Trophoblast cell (in vitro differentiated cells and primary cell): ENCODE measurements around the gene MRFAP1L1.
A peak's percentile ranks its signal among the peaks of the same experiment; 100 is the strongest.

Source experiments
- DNase-seq, 2 donors: peaks; one replicate each; pipeline ENCODE4 v3.0.0-alpha.2; 2016
- H2AFZ ChIP-seq: 2 replicates; pipeline ENCODE4 v1.6.1; 2013; ENCODE audit warnings: low read length, moderate library complexity, mild to moderate bottlenecking; ENCODE audit not compliant: insufficient read depth, poor library complexity
- H2AK5ac ChIP-seq: 2 replicates; pipeline ENCODE4 v1.6.1; 2013; ENCODE audit warnings: mild to moderate bottlenecking, low read length
- H2BK120ac ChIP-seq: 2 replicates; pipeline ENCODE4 v1.6.1; 2013; ENCODE audit warnings: low read length, mild to moderate bottlenecking, moderate library complexity; ENCODE audit not compliant: insufficient read depth, poor library complexity
- H2BK12ac ChIP-seq: 2 replicates; pipeline ENCODE4 v1.6.1; 2013; ENCODE audit warnings: mild to moderate bottlenecking, low read length, moderate library complexity
- H2BK5ac ChIP-seq: 2 replicates; pipeline ENCODE4 v1.6.1; 2013; ENCODE audit warnings: low read length, low read depth, moderate library complexity, mild to moderate bottlenecking; ENCODE audit not compliant: poor library complexity
- H3K14ac ChIP-seq: 2 replicates; pipeline ENCODE4 v1.6.1; 2013; ENCODE audit warnings: mild to moderate bottlenecking, low read length
- H3K18ac ChIP-seq: 2 replicates; pipeline ENCODE4 v1.6.1; 2013; ENCODE audit warnings: mild to moderate bottlenecking, low read length
- H3K23ac ChIP-seq: 2 replicates; pipeline ENCODE4 v1.6.1; 2013; ENCODE audit warnings: low read length
- H3K27ac ChIP-seq: 2 replicates; pipeline ENCODE4 v1.5.1; 2013; ENCODE audit warnings: low read depth, mild to moderate bottlenecking, inconsistent platforms, low read length, moderate library complexity
- H3K27me3 ChIP-seq: 2 replicates; pipeline ENCODE4 v1.6.1; 2013; ENCODE audit warnings: inconsistent platforms, mild to moderate bottlenecking, low read length, moderate library complexity; ENCODE audit not compliant: insufficient read depth
- H3K36me3 ChIP-seq, 2 experiments: 1 replicate in 1 of 2; 2 replicates in 1 of 2; pipeline ENCODE4 v1.6.1; 2013; ENCODE audit warnings: low read length in 2 of 2, mild to moderate bottlenecking in 2 of 2, moderate library complexity in 1 of 2; ENCODE audit not compliant: insufficient read depth in 2 of 2, control insufficient read depth in 1 of 2
- H3K4ac ChIP-seq: 2 replicates; pipeline ENCODE4 v1.6.1; 2013; ENCODE audit warnings: low read depth, mild to moderate bottlenecking, low read length, moderate library complexity
- H3K4me1 ChIP-seq, 2 experiments: 1 replicate in 1 of 2; 2 replicates in 1 of 2; pipeline ENCODE4 v1.6.1; 2013; ENCODE audit warnings: low read length in 2 of 2, mild to moderate bottlenecking in 2 of 2, moderate library complexity in 1 of 2; ENCODE audit not compliant: insufficient read depth in 2 of 2, control insufficient read depth in 1 of 2
- H3K4me2 ChIP-seq: 2 replicates; pipeline ENCODE4 v1.6.1; 2013; ENCODE audit warnings: inconsistent platforms, mild to moderate bottlenecking, low read length, moderate library complexity
- H3K4me3 ChIP-seq: 2 replicates; pipeline ENCODE4 v1.5.1; 2013; ENCODE audit warnings: mild to moderate bottlenecking, low read depth, low read length, inconsistent platforms
- H3K79me1 ChIP-seq: one replicate; pipeline ENCODE4 v1.6.1; 2013; ENCODE audit warnings: low read length
- H3K79me2 ChIP-seq: 2 replicates; pipeline ENCODE4 v1.6.1; 2013; ENCODE audit warnings: low read length, mild to moderate bottlenecking; ENCODE audit not compliant: control insufficient read depth, insufficient read depth, poor library complexity
- H3K9ac ChIP-seq: 2 replicates; pipeline ENCODE4 v1.6.1; 2013; ENCODE audit warnings: mild to moderate bottlenecking, low read length
- H3K9me3 ChIP-seq: 2 replicates; pipeline ENCODE4 v1.6.1; 2013; ENCODE audit warnings: low read depth, mild to moderate bottlenecking, control low read depth, inconsistent platforms, low read length; ENCODE audit not compliant: insufficient read depth
- H4K12ac ChIP-seq: 2 replicates; pipeline ENCODE4 v1.6.1; 2013; ENCODE audit warnings: low read depth, mild to moderate bottlenecking, low read length, moderate library complexity
- H4K8ac ChIP-seq: 2 replicates; pipeline ENCODE4 v1.6.1; 2013; ENCODE audit warnings: low read depth, mild to moderate bottlenecking, low read length, moderate library complexity
- H4K91ac ChIP-seq: one replicate; pipeline ENCODE4 v1.6.1; 2013; ENCODE audit warnings: low read depth, mild to moderate bottlenecking, low read length, moderate library complexity
- WGBS: extraction: QIAGEN DNeasy Blood & Tissue Kit; methylation state at CpG from one replicate; pipeline ENCODE4 v1.1.7; 2013; ENCODE audit warnings: missing lambda C conversion rate; ENCODE audit not compliant: insufficient read length, insufficient coverage; ENCODE audit errors: extremely low coverage; 5-methylcytosine and 5-hydroxymethylcytosine counted together

MRFAP1L1 gene

DNA sequence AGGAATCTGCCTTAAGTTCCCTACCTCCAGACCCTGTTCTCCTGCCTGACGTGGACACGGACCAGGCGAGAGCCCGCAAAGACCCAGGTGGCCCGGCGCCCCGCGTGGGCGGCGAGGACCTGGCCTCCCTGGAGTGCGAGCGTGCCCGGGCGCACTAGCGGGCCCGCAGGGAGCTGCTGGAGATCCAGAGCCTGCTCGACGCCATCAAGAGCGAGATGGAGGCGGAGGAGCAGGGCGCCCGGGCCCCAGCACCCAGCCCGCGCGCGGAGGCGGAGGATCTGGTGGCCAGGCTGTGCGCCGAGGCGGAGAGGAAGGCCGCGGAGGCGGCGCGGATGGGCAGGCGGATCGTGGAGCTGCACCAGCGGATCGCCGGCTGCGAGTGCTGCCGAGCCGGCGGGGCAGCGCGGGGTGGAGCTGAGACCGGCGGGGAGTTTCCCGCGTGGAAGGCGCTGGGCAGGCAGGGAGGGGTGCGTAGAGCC is 51.0 kb downstream of the MRFAP1L1 start:
- Histone ChIP-seq H3K4ac (no peak overlapping the region), H3K9me3 (no peaks in the 10 kb centered on the region), H2BK12ac (no peak overlapping the region), H3K4me2 (peak overlapping the region; percentile 50), H3K18ac (no peak overlapping the region), H3K14ac (no peak overlapping the region), H3K4me3 (peak overlapping the region; percentile 1), H3K4me1 (no peaks in the 10 kb centered on the region), H2AFZ (no peak overlapping the region), H3K36me3 (no peaks in the 10 kb centered on the region), H4K8ac (no peak overlapping the region), H4K91ac (no peak overlapping the region), H2AK5ac (no peak overlapping the region), H4K12ac (no peak overlapping the region), H3K79me2 (no peaks in the 10 kb centered on the region), H3K9ac (no peak overlapping the region), H2BK5ac (no peak overlapping the region), H2BK120ac (no peak overlapping the region), H3K23ac (no peak overlapping the region), H3K27ac (no peak overlapping the region), H3K79me1 (no peaks in the 10 kb centered on the region), H3K27me3 (peaks cover 11% of the 10 kb centered on the region)
- DNase-seq = no peak
- no CpG with 5 or more reads among the region's 52 CpGs for WGBS

DNA sequence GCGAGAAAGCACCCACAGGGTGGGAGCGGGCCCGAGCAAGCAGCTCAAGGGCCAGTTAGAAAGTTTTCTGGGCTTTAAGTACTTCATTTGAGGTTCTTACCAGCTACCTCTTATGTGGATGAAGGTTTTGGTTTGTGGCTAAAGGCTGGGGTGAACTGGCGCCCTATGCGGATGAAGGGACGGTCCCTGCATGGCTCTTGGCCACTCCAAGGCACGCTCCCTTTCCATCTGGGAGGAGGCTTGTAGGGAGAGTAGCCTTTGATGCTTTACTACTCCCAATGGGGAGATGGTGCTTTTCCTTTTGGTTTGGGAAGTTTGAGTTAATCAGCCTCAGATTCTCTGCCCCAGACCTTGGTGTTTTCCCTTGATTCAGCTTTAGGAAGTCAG is 51.5 kb downstream of the MRFAP1L1 start:
- Histone ChIP-seq H3K4me3 (no peak overlapping the region), H3K79me1 (no peaks in the 10 kb centered on the region), H3K9ac (no peak overlapping the region), H3K4ac (no peak overlapping the region), H3K9me3 (no peaks in the 10 kb centered on the region), H3K4me1 (no peaks in the 10 kb centered on the region), H4K8ac (no peak overlapping the region), H3K27ac (no peak overlapping the region), H3K23ac (no peak overlapping the region), H3K79me2 (no peaks in the 10 kb centered on the region), H3K18ac (no peak overlapping the region), H2AFZ (no peak overlapping the region), H4K91ac (no peak overlapping the region), H2BK5ac (no peak overlapping the region), H2BK12ac (no peak overlapping the region), H2BK120ac (no peak overlapping the region), H3K27me3 (peaks cover 8% of the 10 kb centered on the region), H4K12ac (no peak overlapping the region), H3K36me3 (no peaks in the 10 kb centered on the region), H2AK5ac (no peak overlapping the region), H3K4me2 (no peak overlapping the region), H3K14ac (no peak overlapping the region)
- no peak for DNase-seq
- no CpG with 5 or more reads among the region's 7 CpGs for WGBS
